ENCODE measurements around the gene RNU4-1.

Gene RNU4-1

GRCh38 chr12:120290609-120291305 lies 2.3 kb downstream of the RNU4-1 start:
- TF ChIP-seq RBAK (tag by site-specific recombination; IDR thresholded peaks at IDR 0.05) = no peak
- TF ChIP-seq ZFP3 (tag by site-specific recombination; IDR thresholded peaks at IDR 0.05; ENCODE audit: low read depth) = 0 out of 2 replicates have a peak, but pooled peaks have one; percentile 1
- no peak for TF ChIP-seq ZNF76 (tag by site-specific recombination; IDR thresholded peaks at IDR 0.05; ENCODE audit: borderline replicate concordance, low read depth)
- TF ChIP-seq ZNF600 (tag by site-specific recombination; IDR thresholded peaks at IDR 0.05) = no peak
- TF ChIP-seq ZNF555 (tag by site-specific recombination; conservative IDR thresholded peaks at IDR 0.05) = no peak
- no peak for TF ChIP-seq GLIS1 (tag by site-specific recombination; IDR thresholded peaks at IDR 0.05)
- TF ChIP-seq, protein P1, sequence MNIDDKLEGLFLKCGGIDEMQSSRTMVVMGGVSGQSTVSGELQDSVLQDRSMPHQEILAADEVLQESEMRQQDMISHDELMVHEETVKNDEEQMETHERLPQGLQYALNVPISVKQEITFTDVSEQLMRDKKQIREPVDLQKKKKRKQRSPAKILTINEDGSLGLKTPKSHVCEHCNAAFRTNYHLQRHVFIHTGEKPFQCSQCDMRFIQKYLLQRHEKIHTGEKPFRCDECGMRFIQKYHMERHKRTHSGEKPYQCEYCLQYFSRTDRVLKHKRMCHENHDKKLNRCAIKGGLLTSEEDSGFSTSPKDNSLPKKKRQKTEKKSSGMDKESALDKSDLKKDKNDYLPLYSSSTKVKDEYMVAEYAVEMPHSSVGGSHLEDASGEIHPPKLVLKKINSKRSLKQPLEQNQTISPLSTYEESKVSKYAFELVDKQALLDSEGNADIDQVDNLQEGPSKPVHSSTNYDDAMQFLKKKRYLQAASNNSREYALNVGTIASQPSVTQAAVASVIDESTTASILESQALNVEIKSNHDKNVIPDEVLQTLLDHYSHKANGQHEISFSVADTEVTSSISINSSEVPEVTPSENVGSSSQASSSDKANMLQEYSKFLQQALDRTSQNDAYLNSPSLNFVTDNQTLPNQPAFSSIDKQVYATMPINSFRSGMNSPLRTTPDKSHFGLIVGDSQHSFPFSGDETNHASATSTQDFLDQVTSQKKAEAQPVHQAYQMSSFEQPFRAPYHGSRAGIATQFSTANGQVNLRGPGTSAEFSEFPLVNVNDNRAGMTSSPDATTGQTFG (tag by site-specific recombination; IDR thresholded peaks at IDR 0.05; ENCODE audit: borderline replicate concordance) = no peak
- peak; percentile 92 for TF ChIP-seq ZNF335 (tag by site-specific recombination; conservative IDR thresholded peaks at IDR 0.05)
- TF ChIP-seq ZFP69B (tag by site-specific recombination; IDR thresholded peaks at IDR 0.05) = no peak
- no peak for TF ChIP-seq REPIN1 (tag by site-specific recombination; IDR thresholded peaks at IDR 0.05; ENCODE audit: low read depth)
- TF ChIP-seq ZBTB1 (tag by site-specific recombination; IDR thresholded peaks at IDR 0.05) = no peak
- TF ChIP-seq, protein P2, sequence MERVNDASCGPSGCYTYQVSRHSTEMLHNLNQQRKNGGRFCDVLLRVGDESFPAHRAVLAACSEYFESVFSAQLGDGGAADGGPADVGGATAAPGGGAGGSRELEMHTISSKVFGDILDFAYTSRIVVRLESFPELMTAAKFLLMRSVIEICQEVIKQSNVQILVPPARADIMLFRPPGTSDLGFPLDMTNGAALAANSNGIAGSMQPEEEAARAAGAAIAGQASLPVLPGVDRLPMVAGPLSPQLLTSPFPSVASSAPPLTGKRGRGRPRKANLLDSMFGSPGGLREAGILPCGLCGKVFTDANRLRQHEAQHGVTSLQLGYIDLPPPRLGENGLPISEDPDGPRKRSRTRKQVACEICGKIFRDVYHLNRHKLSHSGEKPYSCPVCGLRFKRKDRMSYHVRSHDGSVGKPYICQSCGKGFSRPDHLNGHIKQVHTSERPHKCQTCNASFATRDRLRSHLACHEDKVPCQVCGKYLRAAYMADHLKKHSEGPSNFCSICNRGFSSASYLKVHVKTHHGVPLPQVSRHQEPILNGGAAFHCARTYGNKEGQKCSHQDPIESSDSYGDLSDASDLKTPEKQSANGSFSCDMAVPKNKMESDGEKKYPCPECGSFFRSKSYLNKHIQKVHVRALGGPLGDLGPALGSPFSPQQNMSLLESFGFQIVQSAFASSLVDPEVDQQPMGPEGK (tag by site-specific recombination; IDR thresholded peaks at IDR 0.05) = no peak
- no peak for TF ChIP-seq ZNF514 (tag by site-specific recombination; IDR thresholded peaks at IDR 0.05)
- 0 out of 2 replicates have a peak, but pooled peaks have one; percentile 7 for TF ChIP-seq OSR2 (tag by site-specific recombination; IDR thresholded peaks at IDR 0.05)
- TF ChIP-seq ZNF404 (tag by site-specific recombination; IDR thresholded peaks at IDR 0.05) = no peak
- TF ChIP-seq ZNF280C (tag by site-specific recombination; IDR thresholded peaks at IDR 0.05) = no peak
- TF ChIP-seq ZNF391 (tag by site-specific recombination; IDR thresholded peaks at IDR 0.05; ENCODE audit: borderline replicate concordance, low read depth) = no peak
- TF ChIP-seq IKZF3 (tag by site-specific recombination; IDR thresholded peaks at IDR 0.05) = 0 out of 2 replicates have a peak, but pooled peaks have one; percentile 10
- TF ChIP-seq BCL6B (tag by site-specific recombination; IDR thresholded peaks at IDR 0.05) = no peak
- no peak for TF ChIP-seq KLF8 (tag by site-specific recombination; IDR thresholded peaks at IDR 0.05)
- TF ChIP-seq YY2 (tag by site-specific recombination; IDR thresholded peaks at IDR 0.05) = no peak
- no peak for TF ChIP-seq TRIM28 (IDR thresholded peaks at IDR 0.05; ENCODE audit: borderline replicate concordance, low read length)
- TF ChIP-seq, protein P3, sequence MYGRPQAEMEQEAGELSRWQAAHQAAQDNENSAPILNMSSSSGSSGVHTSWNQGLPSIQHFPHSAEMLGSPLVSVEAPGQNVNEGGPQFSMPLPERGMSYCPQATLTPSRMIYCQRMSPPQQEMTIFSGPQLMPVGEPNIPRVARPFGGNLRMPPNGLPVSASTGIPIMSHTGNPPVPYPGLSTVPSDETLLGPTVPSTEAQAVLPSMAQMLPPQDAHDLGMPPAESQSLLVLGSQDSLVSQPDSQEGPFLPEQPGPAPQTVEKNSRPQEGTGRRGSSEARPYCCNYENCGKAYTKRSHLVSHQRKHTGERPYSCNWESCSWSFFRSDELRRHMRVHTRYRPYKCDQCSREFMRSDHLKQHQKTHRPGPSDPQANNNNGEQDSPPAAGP (tag by site-specific recombination; IDR thresholded peaks at IDR 0.05) = no peak
- peak; percentile 91 for TF ChIP-seq ZNF18 (tag by site-specific recombination; IDR thresholded peaks at IDR 0.05)
- TF ChIP-seq ZNF621 (tag by site-specific recombination; IDR thresholded peaks at IDR 0.05) = no peak
- TF ChIP-seq SETDB1 (IDR thresholded peaks at IDR 0.05; ENCODE audit: insufficient read length, low read length) = no peak
- TF ChIP-seq ZBTB17 (tag by site-specific recombination; IDR thresholded peaks at IDR 0.05) = no peak
- POLR2A ChIA-PET = interaction anchor here (0.5 to 5.2 kb wide), 44 partner anchors 8 to 302 kb away, joined by 3 to 194 read pairs (median 6); partner anchors contain the start of genes BICDL1, POP5, PXN and RAB35

More at GRCh38 chr12:120290609-120291305, 2.3 kb downstream of the RNU4-1 start:
- Histone ChIP-seq H3K36me3 (ENCODE audit: control insufficient read depth in 2 of 2, insufficient read depth in 1 of 2, low read length in 2 of 2) (no peaks in the 10 kb centered on the region), H3K27ac (ENCODE audit: extremely low read depth, low read depth, low read length) (peak overlapping the region; percentile 2; the same call in 1 of the 2 replicates), H3K4me1 (ENCODE audit: control insufficient read depth, insufficient read depth, low read length) (no peaks in the 10 kb centered on the region), H3K9me3 (ENCODE audit: control insufficient read depth, insufficient read depth, low read depth, low read length) (no peaks in the 10 kb centered on the region), H3K4me3 (ENCODE audit: low read depth, low read length) (peak overlapping the region; percentile 29)
- CTCF ChIA-PET = interaction anchor here (0.6 to 5.5 kb wide), 10 partner anchors 9 to 162 kb away, joined by 3 to 67 read pairs (median 3); partner anchors contain the start of genes PXN and SIRT4
